HG03571 (cell line): ENCODE results near the gene GAPVD1.
"Not testable (repeated sequence)": the region's sequence is repeated elsewhere in the genome, so short reads cannot be mapped to it uniquely, and the experiment has no call there.

ENCODE experiments used
- ATAC-seq: cut with Tn5 transposase; IDR thresholded peaks from one replicate; pipeline ENCODE4 v1.9.1; 2021; ENCODE audit not compliant: unreplicated experiment

The GAPVD1 gene

DNA sequence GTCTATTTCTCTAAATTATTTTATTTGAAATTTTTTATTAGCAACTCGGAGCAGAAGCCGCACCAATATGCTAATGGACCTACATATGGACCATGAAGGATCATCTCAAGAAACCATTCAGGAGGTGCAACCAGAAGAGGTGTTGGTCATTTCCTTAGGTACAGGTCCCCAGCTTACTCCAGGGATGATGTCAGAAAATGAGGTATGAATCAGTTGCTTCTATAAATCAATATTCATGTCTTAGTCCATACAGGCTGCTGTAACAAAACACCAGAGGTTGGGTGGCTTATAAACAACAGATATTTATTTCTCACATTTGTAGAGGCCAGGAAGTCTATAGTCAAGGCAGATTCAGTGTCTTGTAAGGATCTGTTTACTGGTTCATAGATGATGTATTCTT, 50.8 kb downstream of the GAPVD1 start:
- no peak for ATAC-seq

DNA sequence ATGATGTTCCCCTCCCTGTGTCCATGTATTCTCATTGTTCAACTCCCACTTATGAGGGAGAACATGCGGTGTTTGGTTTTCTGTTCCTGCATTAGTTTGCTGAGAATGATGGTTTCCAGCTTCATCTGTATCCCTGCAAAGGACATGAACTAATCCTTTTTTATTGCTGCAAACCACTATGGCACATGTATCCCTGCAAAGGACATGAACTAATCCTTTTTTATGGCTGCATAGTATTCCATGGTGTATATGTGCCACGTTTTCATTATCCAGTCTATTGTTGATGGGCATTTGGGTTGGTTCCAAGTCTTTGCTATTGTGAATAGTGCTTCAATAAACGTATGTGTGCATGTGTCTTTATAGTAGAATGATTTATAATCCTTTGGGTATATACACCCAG, 54.7 kb downstream of the GAPVD1 start:
- not testable (repeated sequence) for ATAC-seq

DNA sequence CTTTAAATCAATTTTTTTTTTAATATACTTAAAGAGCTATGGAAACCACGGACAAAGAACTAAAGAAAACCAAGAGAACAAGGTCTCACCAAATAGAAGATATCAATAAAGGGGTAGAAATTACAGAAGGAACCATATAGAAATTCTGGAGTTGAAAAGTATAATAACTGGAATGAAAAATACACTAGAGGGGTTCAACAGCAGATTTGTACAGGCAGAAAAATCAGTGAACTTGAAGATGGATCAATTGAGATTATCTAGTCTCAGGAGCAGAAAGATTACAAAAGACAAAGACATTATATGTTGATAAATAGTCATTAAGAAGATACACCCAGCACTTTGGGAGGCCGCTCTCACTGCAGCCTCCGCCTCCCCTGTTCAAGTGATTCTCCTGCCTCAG, 56.1 kb downstream of the GAPVD1 start:
- no peak for ATAC-seq

DNA sequence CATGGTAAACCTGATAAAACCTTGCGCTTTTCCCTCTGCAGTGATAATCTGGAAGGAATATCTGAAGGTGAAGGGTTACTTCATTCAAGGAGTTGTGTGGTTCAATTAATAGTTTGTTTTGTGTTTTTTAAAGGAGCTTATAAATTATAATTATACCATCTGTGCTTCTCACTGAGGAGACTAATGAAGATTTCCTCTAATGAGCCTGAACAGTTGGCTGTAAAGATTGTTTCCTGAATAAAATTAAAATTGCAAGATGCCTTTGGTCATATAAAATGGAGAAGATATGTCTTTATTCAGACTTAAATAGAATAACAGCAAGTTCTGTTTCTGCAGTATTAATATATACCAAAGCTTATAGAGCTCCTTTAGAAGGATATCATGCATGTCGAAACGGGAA, 59.9 kb downstream of the GAPVD1 start:
- no peak for ATAC-seq

DNA sequence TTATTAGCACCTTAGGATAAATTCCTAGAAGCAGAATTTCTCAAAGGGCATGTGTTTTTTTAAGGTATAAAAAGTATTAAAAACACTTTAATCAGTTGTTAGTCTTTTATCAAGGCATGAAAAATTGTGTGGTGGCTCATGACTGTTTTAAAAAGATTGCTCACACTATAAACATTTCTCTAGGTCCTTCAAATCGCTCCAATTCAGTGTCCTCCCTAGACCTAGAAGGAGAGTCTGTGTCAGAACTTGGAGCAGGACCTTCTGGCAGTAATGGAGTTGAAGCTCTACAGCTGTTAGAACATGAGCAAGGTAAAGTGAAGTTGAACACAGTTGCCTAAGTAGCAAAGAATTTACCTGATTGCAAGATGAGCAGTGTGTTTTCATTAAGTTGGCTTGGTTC, 62.0 kb downstream of the GAPVD1 start:
- ATAC-seq, result no peak

DNA sequence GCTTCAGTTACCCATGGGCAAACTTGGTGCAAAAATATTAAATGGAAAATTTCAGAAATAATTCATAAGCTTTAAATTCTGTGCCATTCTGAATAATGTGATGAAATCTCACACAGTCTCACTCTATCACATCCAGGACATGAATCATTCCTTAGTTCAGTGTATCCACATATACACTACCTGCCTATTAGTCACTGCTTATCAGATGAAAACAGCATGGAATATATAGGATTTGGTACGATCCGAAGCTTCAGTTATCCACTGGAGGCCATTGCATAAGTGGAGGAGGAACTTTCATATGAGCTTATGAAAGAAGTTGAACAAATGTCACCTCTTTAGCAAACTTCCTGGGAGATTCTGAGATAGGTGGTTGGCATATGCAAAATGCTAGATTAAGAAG, 64.2 kb downstream of the GAPVD1 start:
- no peak for ATAC-seq

DNA sequence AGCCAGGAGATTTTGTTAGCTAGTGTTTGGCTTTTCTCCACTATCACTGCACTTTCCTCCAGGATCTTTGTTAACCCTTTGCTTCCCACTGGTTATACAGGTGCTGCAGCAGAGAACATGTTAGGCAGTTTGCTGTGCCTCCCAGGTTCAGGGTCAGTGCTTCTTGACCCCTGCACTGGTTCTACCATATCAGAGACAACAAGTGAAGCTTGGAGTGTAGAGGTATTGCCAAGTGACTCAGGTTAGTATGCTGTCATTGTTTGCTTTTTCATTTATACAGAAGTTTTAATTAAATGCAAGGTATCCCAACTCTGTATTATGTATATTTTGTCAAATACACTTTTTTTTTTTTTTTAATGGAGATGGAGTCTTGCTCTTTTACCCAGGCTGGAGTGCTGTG, 68.4 kb downstream of the GAPVD1 start:
- no peak for ATAC-seq

DNA sequence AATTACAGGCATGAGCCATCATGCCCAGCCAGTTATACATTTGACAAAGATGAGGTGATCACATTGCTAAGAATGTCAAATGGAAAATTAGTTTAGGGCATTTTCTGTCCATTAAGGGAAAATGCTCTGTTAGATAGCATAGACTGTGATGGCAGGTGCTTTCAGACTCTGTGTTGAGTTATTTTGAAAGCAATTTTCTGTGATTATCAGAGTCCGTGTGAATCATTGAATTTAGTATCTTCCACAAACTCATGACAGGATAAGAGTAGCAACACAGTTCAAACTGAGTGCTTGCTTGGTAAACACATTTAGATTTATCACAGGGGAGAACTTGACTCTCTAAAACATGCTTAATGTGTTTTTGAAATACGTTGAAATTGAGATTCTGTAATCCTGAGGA, 69.0 kb downstream of the GAPVD1 start:
- ATAC-seq, result no peak

DNA sequence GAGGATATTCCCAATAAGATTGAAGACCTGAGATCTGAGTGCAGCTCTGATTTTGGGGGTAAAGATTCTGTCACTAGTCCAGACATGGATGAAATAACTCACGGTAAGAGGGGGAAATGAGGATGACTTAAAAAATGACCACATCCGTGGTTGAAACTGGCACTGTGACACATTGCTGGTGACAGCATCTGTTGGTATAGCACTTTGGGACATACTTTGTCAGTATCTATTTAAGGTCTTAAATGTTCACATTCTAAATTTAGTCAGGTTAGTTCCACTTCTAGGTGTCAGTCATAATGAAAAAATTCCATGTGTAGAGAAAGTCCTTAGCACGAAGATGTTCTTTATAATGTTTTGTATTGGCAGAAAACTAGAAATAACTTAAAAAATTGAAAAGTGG, 70.9 kb downstream of the GAPVD1 start:
- ATAC-seq, result peak; percentile 74

DNA sequence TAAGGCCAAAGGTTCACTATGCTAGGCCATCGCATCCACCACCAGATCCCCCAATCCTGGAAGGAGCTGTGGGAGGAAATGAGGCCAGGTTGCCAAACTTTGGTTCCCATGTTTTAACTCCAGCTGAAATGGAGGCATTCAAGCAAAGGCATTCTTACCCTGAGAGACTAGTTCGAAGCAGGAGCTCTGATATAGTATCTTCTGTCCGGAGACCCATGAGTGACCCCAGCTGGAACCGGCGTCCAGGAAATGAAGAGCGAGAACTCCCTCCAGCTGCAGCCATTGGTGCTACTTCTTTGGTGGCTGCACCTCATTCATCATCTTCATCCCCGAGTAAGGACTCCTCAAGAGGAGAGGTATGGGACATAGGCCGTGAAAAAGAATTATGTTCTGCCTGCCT, 75.6 kb downstream of the GAPVD1 start:
- ATAC-seq, result no peak

DNA sequence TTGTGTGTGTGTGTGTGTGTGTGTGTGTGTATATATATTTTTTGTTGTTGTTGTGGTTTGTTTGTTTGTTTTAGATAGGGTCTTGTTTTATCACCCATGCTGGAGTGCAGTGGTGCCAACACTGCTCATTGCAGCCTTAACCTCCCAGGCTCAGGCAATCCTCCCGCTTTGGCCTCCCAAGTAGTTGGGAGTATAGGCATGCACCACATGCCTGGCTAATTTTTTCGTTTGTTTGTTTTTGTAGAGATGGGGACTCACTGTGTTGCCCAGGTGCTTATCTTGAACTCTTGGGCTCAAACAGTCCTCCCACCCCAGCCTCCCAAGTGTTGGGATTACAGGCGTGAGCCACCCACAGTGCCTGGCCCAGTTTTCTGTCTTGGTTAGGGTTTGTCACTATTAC, 77.3 kb downstream of the GAPVD1 start:
- ATAC-seq, result no peak

DNA sequence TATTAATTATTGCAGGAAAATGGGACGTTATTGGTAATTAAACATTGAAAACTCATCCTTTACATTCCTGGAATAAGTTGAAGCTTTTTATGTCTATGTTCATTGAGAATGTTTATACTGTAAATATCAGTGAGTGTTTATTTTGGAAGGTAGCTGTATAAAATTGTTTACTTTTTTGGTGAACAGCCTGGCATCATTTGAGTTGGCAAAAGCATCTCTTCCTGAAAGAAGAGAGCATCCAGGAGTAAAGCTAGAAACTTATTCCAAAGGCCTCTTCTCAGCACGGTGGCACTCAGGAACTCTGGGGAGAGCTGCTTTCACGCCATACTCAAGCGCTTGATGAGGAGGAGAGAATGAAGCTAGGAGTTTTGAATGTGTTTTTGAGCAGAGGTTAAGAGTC, 79.9 kb downstream of the GAPVD1 start:
- ATAC-seq, result no peak

DNA sequence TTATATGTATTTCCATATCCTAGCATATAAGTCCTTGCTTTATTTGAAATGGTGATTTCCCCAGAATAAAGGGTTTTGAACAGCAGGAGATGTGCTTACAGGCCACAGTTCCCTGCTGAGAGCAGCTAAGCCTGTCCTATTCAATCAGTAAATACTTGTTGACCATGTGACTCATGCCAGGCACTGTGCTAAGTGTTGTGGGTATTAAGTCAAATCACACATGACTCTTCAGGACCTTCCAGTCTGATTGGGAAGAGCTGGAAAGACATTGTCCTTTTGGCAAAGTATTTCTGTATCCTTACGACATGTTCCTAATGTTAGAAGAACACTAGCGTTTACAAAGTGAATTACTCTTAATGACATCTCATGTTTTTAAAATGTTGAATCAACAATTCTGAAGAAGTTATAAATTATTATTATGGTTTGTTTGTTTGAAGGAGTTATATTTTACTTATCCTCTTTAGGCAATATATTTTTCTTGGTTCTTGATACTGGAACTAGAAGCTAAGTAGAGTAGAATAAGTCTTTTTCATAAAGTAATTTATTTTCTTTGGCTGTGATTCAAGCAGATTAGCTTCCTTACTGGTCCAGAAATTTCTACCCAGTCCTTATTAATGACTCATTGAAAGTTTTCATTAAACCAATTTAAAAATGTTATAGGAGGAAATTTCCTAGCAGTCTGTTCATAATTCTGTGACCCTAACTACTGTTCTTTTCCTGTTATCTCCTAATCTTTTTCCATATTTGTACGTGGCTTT, 82.1 kb downstream of the GAPVD1 start:
- ATAC-seq, result no peak

DNA sequence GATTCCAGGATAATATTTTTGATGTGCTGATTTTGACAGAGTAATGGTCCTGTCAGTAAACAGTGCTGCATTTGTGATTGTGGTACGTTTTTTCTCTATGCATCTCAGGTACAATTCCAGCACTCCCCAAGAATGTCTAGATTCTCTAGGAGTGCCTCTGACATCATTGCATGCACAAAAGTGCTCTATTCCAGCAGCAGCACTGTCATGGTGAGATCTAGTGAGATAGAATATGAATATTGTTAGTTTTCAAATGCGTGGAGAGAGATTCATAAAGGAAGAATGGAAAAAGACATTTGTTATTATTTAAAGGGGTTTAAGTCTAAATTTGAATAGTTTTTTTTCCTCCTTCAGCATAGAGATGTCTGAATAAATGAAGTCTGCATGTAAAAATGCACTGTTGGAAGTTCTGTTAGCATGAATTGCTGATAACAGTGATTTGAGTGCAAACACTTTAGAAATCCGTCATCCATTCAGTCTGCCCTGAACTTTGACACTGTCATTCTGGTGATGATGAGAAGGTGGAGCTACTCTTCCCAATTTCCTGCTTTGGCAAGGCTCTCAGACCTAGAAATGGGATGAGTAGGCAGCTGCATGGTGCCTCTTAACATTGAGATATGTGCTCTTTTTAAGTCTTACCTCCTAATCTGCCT, 84.6 kb downstream of the GAPVD1 start:
- ATAC-seq, result no peak

DNA sequence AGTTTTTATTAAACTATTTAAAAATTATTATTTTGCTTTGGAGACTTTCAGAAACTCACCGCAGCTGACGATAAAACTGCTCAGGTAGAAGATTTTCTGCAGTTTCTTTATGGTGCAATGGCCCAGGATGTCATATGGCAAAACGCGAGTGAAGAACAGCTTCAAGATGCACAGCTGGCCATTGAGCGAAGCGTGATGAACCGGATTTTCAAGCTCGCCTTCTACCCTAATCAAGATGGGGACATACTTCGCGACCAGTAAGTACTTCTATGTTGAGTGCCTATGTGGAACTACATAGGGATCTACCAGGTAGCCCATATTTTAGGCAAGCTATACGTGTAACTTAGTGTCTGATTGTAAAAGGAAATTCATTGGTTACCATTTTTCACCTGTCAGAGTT, 94.0 kb downstream of the GAPVD1 start:
- no peak for ATAC-seq

DNA sequence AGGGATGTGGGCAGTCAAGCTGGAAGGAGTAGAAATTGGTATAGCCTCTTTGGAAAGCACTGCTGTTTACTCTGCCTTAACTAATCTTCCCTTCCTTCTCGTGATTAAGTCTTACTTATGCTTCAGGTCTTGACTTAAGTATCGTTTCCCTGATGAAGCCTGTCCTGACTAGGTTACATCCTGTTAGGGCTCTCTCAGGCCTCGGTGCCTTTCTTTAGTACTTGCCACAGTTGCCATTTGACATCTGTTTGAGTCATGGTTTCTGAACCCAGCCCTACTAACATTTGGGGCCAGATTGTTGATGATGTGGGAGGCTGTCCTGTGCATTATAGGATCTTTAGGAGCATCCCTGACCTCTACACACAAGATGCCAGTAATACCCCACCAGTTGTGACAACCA, 94.4 kb downstream of the GAPVD1 start:
- ATAC-seq, result no peak

DNA sequence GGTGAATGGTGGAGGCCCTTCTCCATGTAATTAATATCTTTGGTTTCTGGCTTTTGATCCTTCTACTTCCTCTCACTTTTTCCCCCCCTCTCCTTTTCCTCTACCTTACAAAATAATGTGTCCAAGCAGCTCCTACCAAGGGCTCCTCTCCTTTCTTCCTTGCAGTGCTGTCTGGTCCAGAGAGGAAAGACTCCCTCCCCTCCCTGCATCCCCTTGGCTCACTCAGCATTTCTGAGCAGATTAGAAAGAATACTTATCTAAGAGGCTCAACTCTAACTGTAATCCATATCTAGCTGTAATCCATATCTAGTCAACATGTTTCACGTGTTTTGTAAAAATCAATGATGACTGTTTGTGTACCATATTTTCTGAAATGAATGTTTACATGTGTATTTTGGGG, 97.4 kb downstream of the GAPVD1 start:
- ATAC-seq, result no peak

DNA sequence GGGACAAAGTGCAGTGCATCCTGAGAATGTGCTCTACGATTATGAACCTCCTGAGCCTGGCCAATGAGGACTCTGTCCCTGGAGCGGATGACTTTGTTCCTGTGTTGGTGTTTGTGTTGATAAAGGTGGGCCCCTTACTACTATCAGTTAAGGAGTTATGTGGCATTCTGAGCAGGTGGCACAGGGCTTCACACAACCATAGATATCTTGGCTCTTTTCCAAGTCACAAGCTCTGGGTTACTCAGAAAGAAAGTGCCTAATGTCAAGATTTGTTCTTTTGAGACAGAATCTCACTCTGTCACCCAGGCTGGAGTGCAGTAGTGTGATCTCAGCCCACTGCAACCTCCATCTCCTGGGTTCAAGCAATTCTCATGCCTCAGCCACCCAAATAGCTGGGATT, 99.0 kb downstream of the GAPVD1 start:
- no peak for ATAC-seq

DNA sequence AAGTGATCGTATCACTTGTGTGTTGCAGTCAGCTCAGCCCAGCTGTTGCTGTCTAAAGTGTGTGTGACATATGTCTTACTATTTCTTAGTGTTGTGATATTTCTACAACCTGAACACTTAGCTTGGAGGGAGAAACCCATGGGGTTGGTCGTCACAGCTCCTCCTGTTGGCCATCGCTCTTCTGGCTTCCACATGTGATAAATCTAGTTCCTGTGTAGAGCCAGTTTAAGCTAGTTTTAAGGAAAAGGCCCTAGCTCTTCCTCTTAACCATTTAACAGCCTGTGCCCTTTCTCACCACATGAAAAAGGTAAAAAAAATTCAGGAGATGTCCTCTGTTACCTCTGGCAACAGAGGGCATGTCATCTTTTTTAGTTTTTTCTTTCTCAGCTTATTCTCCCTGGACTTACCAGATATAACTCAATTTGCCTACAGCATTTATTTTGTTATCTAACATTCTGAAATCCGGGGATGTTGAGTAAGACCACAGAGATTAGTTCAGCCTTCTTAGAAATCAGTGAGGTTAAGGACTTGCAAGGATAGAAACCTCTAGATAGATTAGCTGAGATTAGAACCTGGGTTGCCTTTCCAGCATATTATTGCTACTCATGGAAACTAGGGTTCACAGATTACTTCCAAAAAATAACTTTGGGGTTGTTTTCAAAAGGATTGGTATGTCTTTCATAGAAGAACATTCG, 100.4 kb downstream of the GAPVD1 start:
- ATAC-seq, result no peak

DNA sequence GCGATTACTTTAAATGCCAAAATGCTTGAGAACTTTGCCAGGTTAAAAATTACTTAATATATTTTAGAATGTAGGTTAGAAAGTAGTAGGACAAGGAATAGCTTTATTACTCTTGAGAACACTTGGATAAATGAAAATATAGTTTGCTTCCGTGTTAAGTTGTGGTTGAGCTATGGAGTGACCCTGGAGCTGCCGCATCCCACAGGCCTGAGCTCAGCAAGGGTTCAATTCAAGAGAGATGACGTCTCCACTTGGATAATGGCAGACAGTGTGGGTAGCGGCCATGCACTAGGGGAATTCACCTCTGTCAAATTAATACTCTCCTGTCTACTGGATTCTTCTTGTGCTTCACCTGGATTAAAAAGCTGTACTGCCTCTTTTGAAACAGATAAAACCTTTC, 105.0 kb downstream of the GAPVD1 start:
- ATAC-seq, result no peak

DNA sequence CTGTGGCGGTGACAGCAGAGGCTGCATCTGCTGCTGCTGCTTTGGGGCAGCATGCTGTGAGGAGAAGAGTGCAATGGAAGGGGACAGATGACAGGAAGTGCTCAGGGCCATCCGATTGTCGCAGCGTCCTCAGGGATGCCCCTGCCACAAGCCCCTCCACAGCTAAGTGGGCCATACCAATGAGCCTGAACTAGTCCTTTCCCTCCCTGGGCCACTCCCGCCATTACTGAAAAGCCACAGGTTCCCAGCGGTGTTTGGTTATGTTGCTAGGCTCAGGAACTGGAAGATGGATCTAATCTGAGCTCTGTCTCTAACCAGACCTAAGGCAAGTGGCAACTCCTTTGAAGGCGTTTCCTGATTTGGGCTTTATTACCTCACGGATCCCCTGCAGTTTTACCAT, 109.2 kb downstream of the GAPVD1 start:
- no peak for ATAC-seq

DNA sequence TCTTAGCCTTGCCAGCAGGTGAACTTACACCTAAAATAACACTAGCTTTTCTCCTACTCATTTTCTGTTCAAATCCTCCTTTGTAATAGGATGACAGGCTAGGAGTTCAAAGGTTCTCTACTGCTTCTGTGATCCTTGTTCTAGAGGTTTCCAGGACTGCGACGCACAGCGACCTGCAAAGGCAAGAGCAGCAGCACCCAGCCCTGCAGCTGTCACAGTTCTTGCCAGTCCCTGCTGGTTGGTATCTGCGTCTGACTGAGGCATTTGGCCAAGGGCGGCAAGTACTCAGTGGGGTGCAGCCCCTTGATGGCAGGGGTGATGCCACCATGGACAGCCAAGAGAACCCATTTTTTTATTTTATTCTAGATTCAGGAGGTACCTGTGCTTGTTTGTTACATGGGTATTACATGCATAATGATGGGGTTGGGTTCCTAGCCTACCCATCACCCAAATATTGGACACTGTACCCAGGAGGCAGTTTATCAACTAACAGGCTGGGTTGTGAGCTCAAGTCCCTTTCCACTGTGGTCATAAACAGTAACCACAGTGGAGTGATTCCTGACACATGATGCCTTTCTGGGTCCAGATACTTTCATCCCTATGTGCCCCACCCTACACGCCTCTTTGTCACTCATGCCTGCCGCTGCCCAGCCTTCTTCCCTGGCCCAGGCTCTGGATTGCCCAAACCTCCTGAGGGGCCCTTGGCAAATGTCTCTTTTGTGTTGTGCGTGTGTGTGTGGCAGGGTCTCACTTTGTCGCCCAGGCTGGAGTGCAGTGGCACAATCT, 111.0 kb downstream of the GAPVD1 start:
- ATAC-seq, result no peak
